Measurements from ENCODE around the gene RSRC1.
"Not testable (repeated sequence)": the region's sequence is repeated elsewhere in the genome, so short reads cannot be mapped to it uniquely, and the experiment has no call there.

Gene RSRC1

DNA sequence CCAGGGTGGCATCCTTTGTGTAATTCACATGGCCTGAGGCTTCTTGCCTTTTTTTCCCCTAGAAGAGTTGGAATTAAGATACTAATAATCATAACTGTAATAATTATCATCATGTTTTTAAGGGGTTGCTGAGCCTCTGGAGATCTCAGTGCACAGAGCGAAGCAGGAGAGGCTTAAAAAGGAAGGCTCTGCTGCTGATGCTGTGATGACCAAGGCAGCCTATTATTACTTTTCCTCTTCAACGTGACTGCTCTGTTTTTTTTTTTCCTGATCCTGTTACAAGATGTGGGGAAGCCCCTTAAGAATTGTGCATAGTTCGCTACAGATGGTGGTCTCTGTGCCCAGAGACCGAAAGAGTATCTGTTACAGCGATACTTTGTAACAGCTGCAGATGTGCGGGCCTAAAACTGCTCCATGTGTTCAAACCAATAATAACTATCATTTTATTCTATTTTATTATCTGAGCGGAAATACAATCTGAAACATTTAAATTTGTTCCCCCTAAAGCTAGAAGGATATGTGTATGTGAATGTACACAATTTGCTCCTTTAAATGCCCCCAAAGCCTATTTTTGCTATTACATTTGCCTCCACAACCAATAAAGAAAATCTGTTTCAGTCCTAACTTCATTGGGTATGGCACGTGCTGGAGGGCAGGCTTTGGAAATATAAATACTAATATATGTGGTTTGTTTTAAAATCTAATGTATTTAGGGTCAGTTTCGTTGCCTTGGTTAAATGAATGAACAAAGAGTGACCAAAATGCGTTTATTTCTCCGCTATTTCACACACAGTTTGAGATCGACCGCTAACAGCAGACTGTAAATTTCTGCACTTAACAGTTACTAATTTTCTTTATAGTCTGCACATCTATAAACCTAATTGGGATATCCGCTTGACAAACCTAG lies 8.3 kb upstream of the RSRC1 start:
- DNase-seq (ENCODE audit: low spot score): no peak

DNA sequence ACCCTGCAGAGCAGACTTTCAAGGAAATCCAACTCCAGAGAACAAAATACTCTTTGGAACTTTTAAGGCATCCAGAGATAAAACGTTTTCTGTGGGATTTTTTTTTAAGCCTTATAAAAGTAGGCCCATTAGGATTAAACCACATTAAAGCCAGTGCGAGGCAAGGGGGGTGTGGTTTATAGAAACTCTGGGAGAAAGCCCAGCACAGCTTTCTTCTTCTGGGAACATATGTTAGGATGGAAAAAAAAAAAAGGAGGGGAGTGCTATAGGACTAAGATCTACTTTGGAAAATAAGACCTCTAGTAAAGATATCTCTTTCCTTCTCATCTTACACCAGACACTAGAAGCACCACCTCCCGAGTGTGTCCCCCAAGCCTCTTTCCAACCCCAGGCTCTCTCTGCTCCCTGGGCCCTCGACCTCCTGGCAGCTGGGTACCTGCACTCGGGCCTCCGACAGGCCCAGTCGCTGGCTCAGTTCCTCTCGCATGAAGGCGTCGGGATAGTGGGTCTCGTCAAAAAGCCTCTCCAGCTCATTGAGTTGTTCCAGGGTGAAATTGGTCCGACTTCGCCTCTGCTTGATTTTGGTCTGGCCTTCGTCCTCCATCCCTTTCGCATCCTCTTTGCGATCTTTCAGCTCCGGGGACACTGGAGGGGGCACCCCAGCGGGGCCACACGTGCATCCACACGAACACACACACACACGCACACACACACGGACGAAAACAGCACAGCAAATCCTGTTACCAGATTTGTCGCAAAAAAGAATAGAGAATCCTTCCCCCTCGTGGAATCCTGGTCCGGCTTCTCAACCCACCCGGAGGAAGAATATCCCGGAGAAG lies 7.4 kb upstream of the RSRC1 start:
- no peak for DNase-seq (ENCODE audit: low spot score)

DNA sequence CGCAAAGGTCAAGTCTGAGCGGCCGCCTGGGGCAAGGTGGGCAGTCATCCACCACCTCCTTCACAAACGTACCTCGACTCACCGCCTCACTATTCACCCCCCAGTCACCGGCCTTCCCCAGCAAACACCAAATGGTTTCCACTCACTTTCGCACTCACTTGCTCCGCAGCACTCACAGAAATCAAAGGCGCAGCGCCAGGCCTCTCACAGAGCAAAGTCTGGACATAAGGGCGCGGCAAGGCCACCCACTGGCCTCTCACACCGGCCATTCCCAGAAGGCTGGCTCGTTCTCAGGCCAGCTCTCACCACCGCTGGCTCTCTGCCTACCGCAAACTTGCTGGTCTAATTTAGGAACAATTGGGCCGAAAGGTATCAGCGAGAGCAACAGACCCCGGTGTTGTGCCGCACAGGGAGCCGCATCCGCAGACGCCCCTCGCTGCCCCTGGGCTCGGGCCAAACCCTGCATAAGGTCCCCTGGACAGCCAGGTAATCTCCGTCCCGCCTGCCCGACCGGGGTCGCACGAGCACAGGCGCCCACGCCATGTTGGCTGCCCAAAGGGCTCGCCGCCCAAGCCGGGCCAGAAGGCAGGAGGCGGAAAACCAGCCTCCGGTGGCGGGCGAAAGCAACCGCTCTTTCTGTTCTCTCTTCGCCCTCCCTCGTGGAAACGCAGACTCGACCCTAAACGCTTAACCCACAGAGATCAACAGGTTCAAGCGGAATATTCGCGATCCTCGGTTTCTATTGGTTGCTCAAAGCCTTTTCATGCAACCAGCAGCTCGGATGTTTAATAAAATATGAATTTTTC lies 6.6 kb upstream of the RSRC1 start:
- no peak for DNase-seq (ENCODE audit: low spot score)

DNA sequence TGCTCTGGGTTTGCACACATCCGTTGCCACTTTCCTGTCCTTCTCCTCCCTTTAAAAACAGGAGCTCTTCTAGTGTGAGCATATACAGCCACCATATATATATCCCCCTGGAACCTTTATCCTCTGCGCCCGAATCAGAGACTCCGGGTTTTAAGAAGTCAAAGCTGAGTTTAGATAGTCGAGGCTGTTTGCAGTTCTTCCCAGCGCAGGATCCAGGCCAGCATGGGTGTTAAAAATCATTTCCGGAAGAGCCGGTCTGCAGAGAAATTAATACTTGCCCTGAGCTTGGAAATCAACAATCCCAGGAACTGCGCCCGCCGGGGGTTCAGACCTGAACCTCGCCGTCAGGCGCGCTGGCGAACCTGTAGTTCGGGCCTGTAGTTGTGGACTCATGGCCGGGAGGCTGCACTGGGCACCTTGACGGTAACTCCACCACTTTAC lies 6.0 kb upstream of the RSRC1 start:
- DNase-seq (ENCODE audit: low spot score): no peak

DNA sequence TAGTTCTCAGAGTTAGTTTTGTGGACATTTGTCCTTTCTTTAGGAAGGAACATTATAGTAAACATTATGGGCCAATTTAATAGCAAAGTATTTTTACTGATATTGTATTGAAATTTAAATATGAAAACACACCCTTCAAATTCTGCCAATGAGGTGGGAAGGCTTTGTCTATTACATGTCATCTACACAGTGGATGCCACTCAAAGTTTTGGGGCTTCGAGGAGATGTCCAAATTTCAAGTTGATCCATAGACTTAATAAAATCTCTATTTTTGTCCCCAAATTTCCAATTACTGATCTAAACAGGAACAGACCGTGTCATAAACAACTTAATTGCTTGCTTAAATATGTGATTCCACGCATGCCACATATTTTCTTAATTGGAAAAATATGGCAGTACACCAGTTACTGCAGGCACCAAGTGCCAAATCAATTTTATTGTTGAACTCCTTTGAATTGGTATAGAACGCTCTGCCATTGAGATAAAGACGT lies 5.4 kb upstream of the RSRC1 start:
- DNase-seq (ENCODE audit: low spot score): no peak

DNA sequence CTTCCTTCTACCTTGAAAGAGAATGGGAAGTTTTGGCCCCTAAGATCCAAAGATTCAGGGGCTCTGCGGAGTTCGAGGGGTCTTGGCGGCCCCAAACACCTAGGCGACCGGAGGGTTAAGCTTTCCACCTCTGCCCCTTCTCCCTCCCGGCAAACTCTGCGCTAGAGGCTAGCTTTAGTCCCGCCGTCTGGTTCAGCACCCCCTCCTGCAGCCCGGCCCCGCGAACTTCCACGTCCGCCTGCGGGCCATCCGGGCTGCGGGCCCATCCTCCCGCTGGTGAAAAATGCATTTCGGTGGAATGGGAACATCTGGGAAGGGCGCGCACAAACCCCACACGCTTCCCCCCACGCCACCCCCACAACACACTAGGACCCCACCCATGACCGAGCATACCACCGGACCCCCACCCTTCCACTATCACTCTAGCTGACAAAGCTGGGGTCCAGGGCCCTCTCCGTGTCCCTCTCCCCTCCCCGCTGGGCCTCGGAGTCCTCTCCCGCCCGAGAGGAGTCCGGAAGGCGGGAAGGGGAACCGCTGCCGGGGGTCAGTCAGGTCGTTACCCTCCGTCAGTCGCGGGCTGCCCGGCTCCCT lies 4.7 kb upstream of the RSRC1 start:
- no peak for DNase-seq (ENCODE audit: low spot score)

DNA sequence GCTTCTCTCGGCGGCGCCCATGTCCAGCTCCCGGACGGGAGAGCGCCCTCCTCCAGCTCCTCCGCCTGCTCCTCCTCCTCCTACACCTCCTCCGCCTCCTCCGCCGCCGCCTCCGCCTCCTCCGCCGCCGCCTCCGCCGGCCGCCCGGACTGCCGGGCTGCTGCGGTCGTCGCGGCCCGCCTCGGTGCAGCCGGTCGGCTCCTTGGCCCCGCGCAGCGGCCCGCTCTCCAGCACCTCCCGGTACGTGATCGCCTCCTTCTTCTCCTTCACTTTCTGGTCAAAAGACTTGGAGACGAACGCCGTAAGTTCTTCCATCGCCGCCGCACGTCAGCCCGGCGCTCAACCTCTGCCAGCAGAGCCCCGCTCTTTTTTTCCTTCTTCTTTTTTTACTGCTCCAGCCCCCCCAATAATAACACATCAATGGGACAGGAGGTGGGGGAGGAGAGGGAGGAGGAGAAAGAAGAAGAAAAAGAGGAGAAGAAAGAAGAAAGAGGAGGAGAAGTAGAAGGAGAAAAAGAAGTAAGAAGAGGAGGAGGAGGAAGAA lies 4.1 kb upstream of the RSRC1 start:
- DNase-seq (ENCODE audit: low spot score): peak; percentile 65

DNA sequence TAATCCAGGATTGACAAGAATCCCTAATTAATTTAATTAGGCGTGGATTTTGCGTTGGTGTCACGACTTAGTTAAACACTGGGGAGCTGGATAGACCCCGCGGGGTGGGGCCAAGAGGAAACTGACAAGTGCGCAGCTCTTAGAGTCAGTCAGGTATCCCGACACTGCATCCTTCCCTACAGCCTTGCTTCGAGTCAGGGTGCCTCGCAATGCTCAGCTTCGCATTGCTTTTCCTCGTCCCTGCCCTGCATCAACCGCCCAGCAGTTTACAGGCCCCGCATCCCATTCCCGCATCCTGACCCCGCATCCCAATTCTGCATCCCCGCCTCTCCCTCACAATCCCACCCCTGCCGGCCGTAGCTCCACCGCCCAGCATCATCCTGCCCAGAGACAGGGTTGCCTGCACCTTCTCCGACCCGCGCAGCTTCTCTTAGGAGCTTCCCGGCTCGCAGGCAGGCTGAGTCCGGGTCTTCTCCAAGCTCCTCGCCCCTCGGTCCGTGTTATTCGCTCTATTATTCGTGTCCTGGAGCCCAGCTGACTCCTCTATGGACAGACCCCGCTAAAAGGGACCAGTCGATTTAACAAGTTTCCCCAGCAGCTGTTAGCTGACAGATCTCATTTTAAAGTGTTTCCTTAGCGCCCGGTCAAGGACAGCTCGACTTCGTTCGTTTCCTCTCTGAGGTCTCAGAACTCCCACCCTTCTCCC lies 3.0 kb upstream of the RSRC1 start:
- peak; percentile 7 for DNase-seq (ENCODE audit: low spot score)

DNA sequence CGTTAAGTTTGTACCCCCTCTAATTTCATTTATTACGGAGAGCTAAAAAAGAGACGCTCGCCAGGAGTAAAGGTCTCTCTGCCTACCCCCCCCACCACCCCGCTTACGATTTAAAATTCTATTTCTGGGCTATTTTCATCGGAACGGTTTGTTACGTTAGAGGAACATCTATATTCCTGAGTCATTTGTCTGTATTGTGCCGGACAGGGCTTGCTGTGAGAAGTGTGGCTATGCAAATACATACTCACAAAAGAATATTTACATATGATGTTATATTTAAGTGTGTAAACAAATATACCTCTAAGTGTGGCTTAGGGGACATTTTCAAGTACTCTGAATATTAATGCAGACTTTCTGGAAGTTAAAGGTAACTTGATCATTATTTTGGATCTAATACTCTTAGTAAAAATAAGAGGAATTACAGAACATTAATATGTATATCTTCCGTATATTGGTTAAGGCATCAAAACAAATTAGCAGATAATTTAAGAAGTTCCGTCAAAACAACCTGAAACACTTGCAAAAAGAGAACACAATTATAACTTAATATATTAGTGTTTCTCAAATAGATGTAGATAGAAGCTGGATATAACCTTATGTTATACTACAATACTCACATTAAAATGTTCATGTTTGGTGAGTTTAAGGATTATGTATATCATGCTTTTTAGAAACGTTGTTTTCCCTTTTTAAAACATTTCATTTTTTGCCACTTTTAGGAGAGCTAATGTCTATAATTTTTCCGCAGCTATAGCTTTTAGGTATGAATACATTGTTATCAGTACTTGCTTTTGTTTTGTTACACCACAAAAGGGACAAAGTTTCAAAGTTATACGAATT lies 2.1 kb upstream of the RSRC1 start:
- no peak for DNase-seq (ENCODE audit: low spot score)

DNA sequence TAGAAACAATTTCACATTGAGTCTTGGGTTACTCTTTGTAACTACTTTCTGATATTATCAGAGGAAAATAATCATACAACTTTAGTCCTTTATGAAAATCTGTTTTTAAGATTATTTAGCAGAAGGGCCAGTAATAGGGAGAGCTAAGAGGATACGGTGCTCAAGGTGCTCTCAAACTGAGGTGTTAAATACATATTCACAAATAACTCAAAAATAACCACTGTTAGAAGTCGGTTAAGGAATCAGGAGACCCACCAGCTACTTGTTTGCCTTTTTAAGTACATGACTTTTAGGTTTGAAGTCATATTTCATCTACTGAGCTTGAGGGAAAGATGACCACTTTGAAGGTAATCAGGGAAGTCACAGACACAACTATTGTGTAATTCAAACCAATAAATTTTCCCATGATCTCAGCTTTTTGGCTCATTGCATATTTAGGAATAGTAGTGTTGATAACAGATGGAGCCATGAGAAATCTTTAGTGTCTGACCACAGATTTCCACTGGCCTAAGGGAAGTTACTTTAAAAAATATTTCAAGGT lies 1.4 kb upstream of the RSRC1 start:
- DNase-seq (ENCODE audit: low spot score): no peak

DNA sequence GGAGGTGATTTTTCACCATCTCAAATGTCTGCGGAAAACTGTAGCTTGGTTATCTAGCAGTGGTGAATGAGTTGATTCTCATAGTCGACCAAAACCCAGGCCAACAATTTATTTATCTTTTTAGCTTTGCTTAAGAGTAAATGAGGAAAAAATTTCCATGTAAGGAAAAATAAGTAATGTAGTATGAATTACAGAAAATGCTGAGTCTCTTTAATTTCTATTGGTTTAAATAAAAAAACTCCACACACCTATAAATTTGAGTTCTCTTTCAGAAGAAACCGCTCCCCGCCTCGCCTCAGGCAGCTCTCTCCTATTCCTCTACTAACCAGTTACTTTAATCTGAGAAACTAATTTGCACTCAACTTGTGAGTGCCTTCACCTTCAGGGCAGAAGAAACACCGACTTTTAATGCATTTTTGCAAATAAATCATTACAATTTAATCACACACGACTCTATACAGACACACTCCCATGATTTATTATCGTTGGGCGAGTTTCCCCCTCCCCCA lies 540 bp upstream of the RSRC1 start:
- DNase-seq (ENCODE audit: low spot score): no peak

DNA sequence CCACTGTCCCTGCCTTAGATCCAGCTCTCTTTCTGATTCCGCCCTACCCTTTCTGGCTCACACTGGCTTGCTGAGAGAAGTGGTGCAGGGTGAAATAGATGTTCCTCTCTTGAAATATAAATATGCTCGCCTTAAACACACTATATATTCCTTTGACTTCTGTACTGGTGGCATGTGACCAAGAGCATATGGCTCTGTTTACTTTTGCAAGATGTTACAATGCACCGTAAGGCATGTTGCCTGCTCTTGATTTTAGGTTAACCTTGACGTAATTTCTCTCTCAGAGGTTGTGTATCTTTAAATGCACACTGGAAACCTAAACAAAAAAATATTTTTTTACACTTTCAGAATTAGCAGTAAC lies 749 bp downstream of the RSRC1 start:
- DNase-seq (ENCODE audit: low spot score): no peak

DNA sequence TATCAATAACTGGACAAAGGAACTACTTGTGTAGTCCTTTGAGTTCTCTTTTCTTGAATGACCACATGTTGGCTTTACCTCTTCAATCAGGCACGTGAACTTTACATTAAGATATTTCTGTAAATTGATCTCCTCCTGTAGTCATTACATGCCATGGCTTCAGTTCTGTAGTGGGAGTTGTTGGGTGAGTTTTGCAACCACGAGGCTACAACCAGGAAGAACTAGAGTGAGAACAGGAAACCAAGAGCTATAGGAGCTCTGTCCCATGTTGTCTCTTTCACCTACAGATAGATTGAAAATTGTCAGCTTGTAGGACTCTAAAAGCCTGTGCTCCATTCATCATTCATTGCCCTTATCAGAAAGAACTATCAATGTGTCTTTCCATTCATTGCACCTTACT lies 2.0 kb downstream of the RSRC1 start:
- DNase-seq (ENCODE audit: low spot score): no peak

DNA sequence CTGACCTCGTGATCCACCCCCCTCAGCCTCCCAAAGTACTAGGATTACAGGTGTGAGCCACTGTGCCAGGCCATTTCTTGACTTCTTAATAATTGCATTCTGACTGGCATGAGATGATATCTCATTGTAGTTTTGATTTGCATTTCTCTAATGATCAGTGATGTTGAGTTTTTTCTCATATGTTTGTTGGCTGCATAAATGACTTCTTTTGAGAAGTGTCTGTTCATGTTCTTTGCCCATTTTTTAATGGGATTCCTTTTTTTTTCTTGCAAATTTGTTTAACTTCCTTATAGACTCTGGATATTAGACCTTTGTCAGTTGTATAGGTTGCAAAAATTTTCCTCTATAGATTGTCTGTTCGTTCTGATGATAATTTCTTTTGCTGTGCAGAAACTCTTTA lies 3.7 kb downstream of the RSRC1 start:
- DNase-seq (ENCODE audit: low spot score): not testable (repeated sequence)

DNA sequence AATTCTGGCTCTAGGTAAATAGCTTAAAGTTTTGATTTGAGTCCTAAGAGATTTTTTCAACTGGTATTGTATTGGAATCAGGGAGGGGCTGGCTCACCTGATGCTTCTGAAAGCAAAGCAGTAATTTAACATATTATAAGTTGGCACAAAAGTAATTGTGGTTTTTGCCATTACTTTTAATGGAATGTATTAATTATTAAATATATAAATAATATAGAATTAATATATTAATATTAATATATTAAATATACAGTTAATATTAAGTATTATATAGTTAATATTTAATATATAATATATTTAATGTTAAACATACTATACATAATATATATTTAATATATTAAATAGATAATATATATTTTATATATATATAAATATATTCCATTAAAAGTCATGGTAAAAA lies 10.4 kb downstream of the RSRC1 start:
- DNase-seq (ENCODE audit: low spot score): no peak

DNA sequence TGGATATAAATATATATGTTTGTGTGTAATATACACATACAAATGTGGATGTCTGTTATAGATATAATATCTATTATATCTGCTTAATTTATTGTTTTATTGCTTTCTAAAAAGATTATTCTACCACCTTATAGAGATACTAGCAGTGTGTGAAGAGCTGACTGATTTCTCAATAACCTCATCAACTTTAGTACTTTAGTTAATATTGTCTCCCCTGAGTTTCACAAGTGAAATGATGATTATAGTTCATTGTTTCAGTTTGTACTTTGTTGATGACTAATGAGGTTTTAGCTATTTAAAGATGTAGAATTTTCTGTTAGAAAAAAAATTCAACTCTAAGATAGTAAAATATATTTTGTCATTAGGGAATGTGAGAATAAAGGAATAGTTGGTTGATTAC lies 11.4 kb downstream of the RSRC1 start:
- DNase-seq (ENCODE audit: low spot score): no peak

DNA sequence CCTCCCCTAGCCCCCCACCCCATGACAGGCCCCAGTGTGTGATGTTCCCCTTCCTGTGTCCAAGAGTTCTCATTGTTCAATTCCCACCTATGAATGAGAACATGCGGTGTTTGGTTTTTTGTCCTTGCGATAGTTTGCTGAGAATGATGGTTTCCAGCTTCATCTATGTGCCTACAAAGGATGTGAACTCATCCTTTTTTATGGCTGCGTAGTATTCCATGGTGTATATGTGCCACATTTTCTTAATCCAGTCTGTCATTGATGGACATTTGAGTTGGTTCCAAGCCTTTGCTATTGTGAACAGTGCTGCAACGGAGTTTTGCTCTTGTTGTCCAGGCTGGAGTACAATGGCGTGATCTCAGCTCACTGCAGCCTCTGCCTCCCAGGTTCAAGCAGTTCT lies 12.8 kb downstream of the RSRC1 start:
- DNase-seq (ENCODE audit: low spot score): not testable (repeated sequence)

DNA sequence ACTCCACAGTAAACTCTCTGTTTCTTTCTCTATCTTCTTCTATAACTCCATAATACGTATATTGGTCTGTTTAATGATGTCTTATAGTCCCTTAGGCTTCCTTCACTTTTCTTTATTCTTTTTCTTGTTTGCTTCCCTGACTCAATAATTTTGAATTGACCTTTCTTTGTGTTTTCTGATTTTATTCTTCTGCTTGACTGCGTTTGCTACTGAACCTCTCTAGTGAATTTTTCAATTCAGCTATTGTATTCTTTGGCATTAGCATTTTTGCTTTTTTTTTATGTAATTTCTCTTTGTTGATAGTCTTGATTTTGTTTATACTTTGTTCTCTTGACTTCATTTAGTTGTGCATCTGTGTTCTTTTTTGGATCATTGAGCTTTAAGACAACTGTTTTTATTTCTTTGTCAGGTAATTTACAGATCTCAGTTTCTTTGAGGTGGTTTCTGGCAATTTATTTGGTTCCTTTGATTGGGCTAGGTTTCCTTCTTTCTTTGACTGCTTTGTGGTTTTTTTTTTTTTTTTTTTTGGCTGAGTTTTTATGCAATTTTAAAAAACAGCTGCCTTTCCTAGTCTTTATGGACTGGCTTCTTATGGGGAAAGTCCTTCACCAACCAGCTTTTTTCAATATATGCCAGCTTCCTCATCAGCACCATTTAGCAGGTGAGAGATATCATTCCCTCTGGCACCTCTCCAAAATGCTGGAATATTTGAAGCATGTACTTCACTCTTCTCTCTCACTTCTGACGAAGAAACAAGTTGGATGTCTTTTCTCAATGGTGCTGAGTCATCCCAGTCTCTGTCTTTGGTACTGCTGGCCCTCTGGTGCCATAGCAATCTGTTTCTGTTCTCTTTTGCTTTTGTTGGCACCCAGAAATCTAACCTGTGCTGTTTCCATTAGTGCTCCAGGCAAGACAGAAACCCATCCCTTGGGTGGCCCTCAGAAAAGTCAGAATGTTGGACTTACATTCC lies 17.6 kb downstream of the RSRC1 start:
- DNase-seq (ENCODE audit: low spot score): peak; percentile 41

Data from LoVo (cell line).